Left ventricle myocardium inferior (tissue), 1 donor: ENCODE data around the gene TRIM69. TPM values are rescaled to one million over a fixed set of nuclear protein-coding genes. Genes with fewer than 3 reads are reported as not detected.
"Not testable (repeated sequence)": the region's sequence is repeated elsewhere in the genome, so short reads cannot be mapped to it uniquely, and the experiment has no call there.

Experiments used
- DNase-seq: peaks from one replicate; pipeline ENCODE4 v3.0.0-alpha.2; 2020
- H3K27ac ChIP-seq: fragments of 200-600 bp; replicated peaks from 2 replicates; pipeline ENCODE4 v1.8.0; 2021
- H3K27me3 ChIP-seq: fragments of 200-600 bp; 2 replicates; pipeline ENCODE4 v1.8.0; 2021; ENCODE audit warnings: low read depth
- H3K36me3 ChIP-seq: fragments of 200-600 bp; 2 replicates; pipeline ENCODE4 v1.8.0; 2021
- H3K4me1 ChIP-seq: fragments of 200-600 bp; 2 replicates; pipeline ENCODE4 v1.8.0; 2021
- H3K4me3 ChIP-seq: fragments of 200-600 bp; 2 replicates; pipeline ENCODE4 v1.8.0; 2021; ENCODE audit warnings: mild to moderate bottlenecking, moderate library complexity
- H3K9me3 ChIP-seq: fragments of 200-600 bp; replicated peaks from 2 replicates; pipeline ENCODE4 v1.8.0; 2021
- CTCF ChIP-seq: fragments of 200-600 bp; IDR thresholded peaks from 2 replicates; pipeline ENCODE4 v1.8.0; 2021; ENCODE audit warnings: antibody characterized with exemption, mild to moderate bottlenecking, borderline replicate concordance
- intact Hi-C: fragments of 100-400 bp; cut with micrococcal nuclease; formaldehyde crosslinking; loops from one replicate; pipeline ENCODE4 v1.11.0; 2022
- total RNA-seq: library from RNA; stranded (reverse); fragmentation: NEBNext Ultra II Directional; extraction: Animal tissue kit (Norgen Biotek cat#: 25700); gene quantifications from one replicate; pipeline ENCODE4 v1.2.1, GENCODE V29; 2021
- donor health status: DM: no; HTN: yes; CAD: no; lungs with severe emphysema.

Gene TRIM69
- total RNA-seq, 1 donor from 2014 or later, result 57.6 TPM

- Histone ChIP-seq H3K36me3 (no peaks in the 10 kb centered on the region), H3K4me3 (no peak overlapping the region), H3K27ac (no peak overlapping the region), H3K4me1 (no peaks in the 10 kb centered on the region), H3K27me3 (no peaks in the 10 kb centered on the region), H3K9me3 (peaks cover under 1% of the 10 kb centered on the region)
- DNase-seq, result no peak
- no peak for TF ChIP-seq CTCF
- intact Hi-C loops, result no loop called here
Observed at GRCh38 chr15:44765036-44765435, 28.7 kb downstream of the TRIM69 start.

GRCh38 chr15:44769521-44769920 lies 33.2 kb downstream of the TRIM69 start:
- DNase-seq, result no peak
- H3K9me3 ChIP-seq, result peaks cover 26% of the 10 kb centered on the region

GRCh38 chr15:44770715-44771114 lies 34.4 kb downstream of the TRIM69 start:
- not testable (repeated sequence) for H3K27ac ChIP-seq, H3K27me3 ChIP-seq, H3K4me3 ChIP-seq, H3K36me3 ChIP-seq, DNase-seq, H3K4me1 ChIP-seq
- intact Hi-C loops, result loop anchor here (10.0 kb wide), 1 partner anchor 66 kb away; no protein-coding TSS in a partner anchor
- peaks cover 26% of the 10 kb centered on the region for H3K9me3 ChIP-seq

More at GRCh38 chr15:44769521-44769920, 33.2 kb downstream of the TRIM69 start:
- TF ChIP-seq CTCF, result no peak
- no peaks in the 10 kb centered on the region for H3K4me1 ChIP-seq
- no peaks in the 10 kb centered on the region for H3K36me3 ChIP-seq
- no peak overlapping the region for H3K4me3 ChIP-seq
- intact Hi-C loops, result no loop called here
- H3K27me3 ChIP-seq, result no peaks in the 10 kb centered on the region
- H3K27ac ChIP-seq, result no peak overlapping the region

- Histone ChIP-seq H3K27me3 (no peaks in the 10 kb centered on the region), H3K4me3 (no peak overlapping the region), H3K36me3 (no peaks in the 10 kb centered on the region), H3K27ac (no peak overlapping the region), H3K9me3 (peaks cover 17% of the 10 kb centered on the region), H3K4me1 (no peaks in the 10 kb centered on the region)
- TF ChIP-seq CTCF, result no peak
- no peak for DNase-seq
- intact Hi-C loops, result loop anchor here (10.0 kb wide), 1 partner anchor 71 kb away; no protein-coding TSS in a partner anchor
Observed at GRCh38 chr15:44775953-44776352, 39.6 kb downstream of the TRIM69 start.

GRCh38 chr15:44779761-44780160 lies 43.4 kb downstream of the TRIM69 start:
- intact Hi-C loops, result loop anchor here (10.0 kb wide), 1 partner anchor 75 kb away; no protein-coding TSS in a partner anchor
- Histone ChIP-seq H3K9me3 (no peaks in the 10 kb centered on the region), H3K27ac (no peak overlapping the region), H3K4me1 (peaks cover 6% of the 10 kb centered on the region), H3K27me3 (no peaks in the 10 kb centered on the region), H3K4me3 (no peak overlapping the region), H3K36me3 (no peaks in the 10 kb centered on the region)
- no peak for TF ChIP-seq CTCF
- DNase-seq, result no peak

GRCh38 chr15:44780608-44781007 lies 44.3 kb downstream of the TRIM69 start:
- DNase-seq, result no peak
- TF ChIP-seq CTCF, result no peak
- Histone ChIP-seq H3K27me3 (no peaks in the 10 kb centered on the region), H3K4me1 (peaks cover 6% of the 10 kb centered on the region), H3K27ac (no peak overlapping the region), H3K4me3 (no peak overlapping the region), H3K36me3 (no peaks in the 10 kb centered on the region), H3K9me3 (no peaks in the 10 kb centered on the region)
- intact Hi-C loops, result no loop called here
